CD4-positive, alpha-beta T cell treated with Interleukin-4 for 4 hours (primary cell): ENCODE data around the gene PPP1R1B.

Experiments used
- DNase-seq: peaks from one replicate; pipeline ENCODE4 v3.0.0-alpha.2; 2020

The PPP1R1B gene

GRCh38 chr17:39600997-39601597 lies 25.7 kb upstream of the PPP1R1B start:
- no peak for DNase-seq

- DNase-seq, result no peak
Observed at GRCh38 chr17:39601758-39602532, 24.8 kb upstream of the PPP1R1B start.

- DNase-seq, result no peak
Observed at GRCh38 chr17:39602533-39603303, 24.0 kb upstream of the PPP1R1B start.

- DNase-seq, result no peak
Observed at GRCh38 chr17:39603304-39604016, 23.3 kb upstream of the PPP1R1B start.

- no peak for DNase-seq
Observed at GRCh38 chr17:39604911-39605491, 21.8 kb upstream of the PPP1R1B start.

- no peak for DNase-seq
Observed at GRCh38 chr17:39605492-39606433, 21.0 kb upstream of the PPP1R1B start.

GRCh38 chr17:39606434-39607056 lies 20.2 kb upstream of the PPP1R1B start:
- no peak for DNase-seq

GRCh38 chr17:39607057-39607850 lies 19.5 kb upstream of the PPP1R1B start:
- DNase-seq, result no peak

- DNase-seq, result no peak
Observed at GRCh38 chr17:39607851-39608130, 19.0 kb upstream of the PPP1R1B start, which contains the start of gene NEUROD2. Gene NEUROD2 (minus strand): TSS chr17:39607920. CDS start chr17:39606599, 1,321 bp downstream.

GRCh38 chr17:39608142-39608981 lies 18.4 kb upstream of the PPP1R1B start:
- no peak for DNase-seq

GRCh38 chr17:39609416-39610025 lies 17.2 kb upstream of the PPP1R1B start:
- no peak for DNase-seq

GRCh38 chr17:39611401-39612112 lies 15.2 kb upstream of the PPP1R1B start:
- no peak for DNase-seq

- no peak for DNase-seq
Observed at GRCh38 chr17:39612291-39612894, 14.4 kb upstream of the PPP1R1B start.

- no peak for DNase-seq
Observed at GRCh38 chr17:39612935-39613464, 13.8 kb upstream of the PPP1R1B start.

GRCh38 chr17:39614545-39615157 lies 12.1 kb upstream of the PPP1R1B start:
- DNase-seq, result no peak

GRCh38 chr17:39615434-39615833 lies 11.3 kb upstream of the PPP1R1B start:
- DNase-seq, result no peak

GRCh38 chr17:39617100-39617445 lies 9.7 kb upstream of the PPP1R1B start:
- no peak for DNase-seq
